Parathyroid adenoma (tissue), 2 donors: ENCODE data around the gene OR52E2.

Source experiments
- H2AFZ ChIP-seq: fragments of 300-600 bp; sonication (generic); one replicate; pipeline ENCODE4 v1.7.0; 2017; ENCODE audit warnings: antibody characterized with exemption, mild to moderate bottlenecking
- H3K27ac ChIP-seq: fragments of 300-600 bp; sonication (generic); one replicate; pipeline ENCODE4 v1.7.0; 2017
- H3K27me3 ChIP-seq: fragments of 300-600 bp; sonication (generic); one replicate; pipeline ENCODE4 v1.7.0; 2017; ENCODE audit warnings: low read length; ENCODE audit not compliant: control insufficient read depth, insufficient read depth
- H3K36me3 ChIP-seq: fragments of 300-600 bp; sonication (generic); one replicate; pipeline ENCODE4 v1.7.0; 2017; ENCODE audit warnings: low read length; ENCODE audit not compliant: control insufficient read depth, insufficient read depth
- H3K4me1 ChIP-seq: fragments of 300-600 bp; sonication (generic); one replicate; pipeline ENCODE4 v1.7.0; 2017; ENCODE audit warnings: control low read depth
- H3K4me2 ChIP-seq: fragments of 300-600 bp; sonication (generic); one replicate; pipeline ENCODE4 v1.7.0; 2017; ENCODE audit warnings: low read length
- H3K4me3 ChIP-seq: fragments of 300-600 bp; sonication (generic); one replicate; pipeline ENCODE4 v1.7.0; 2017; ENCODE audit warnings: low read depth, low read length
- H3K79me2 ChIP-seq: fragments of 300-600 bp; sonication (generic); one replicate; pipeline ENCODE4 v1.7.0; 2017; ENCODE audit warnings: control low read depth
- H3K9ac ChIP-seq: fragments of 300-600 bp; sonication (generic); one replicate; pipeline ENCODE4 v1.7.0; 2017; ENCODE audit warnings: mild to moderate bottlenecking
- H3K9me3 ChIP-seq: fragments of 300-600 bp; sonication (generic); one replicate; pipeline ENCODE4 v1.7.0; 2017; ENCODE audit warnings: low read length; ENCODE audit not compliant: control insufficient read depth
- TF ChIP-seq, protein P1 (sequence below): fragments of 300-600 bp; sonication (generic); IDR thresholded peaks from one replicate; pipeline ENCODE4 v1.7.0; 2017; ENCODE audit warnings: antibody characterized with exemption, mild to moderate bottlenecking
- donor health status: primary hyperparathyroidism.

Gene OR52E2

DNA sequence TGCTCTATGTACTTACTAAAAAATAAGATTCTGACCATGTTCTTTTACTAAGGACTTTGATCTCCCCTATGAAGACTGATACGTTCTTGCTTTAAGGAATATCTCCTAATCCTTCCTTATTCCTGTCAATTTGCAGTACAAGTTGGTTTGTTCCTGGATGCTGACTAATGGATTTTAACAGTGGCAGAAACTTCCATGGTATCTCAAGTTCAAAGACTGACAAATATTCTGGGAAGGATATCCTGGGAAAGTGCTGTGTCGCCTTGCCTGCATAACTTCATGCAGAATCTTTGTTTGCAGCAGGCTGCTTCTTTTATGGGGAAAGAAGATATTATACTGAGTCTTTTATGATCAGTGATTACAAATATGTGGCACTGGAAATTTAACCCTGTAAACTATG lies 21.5 kb downstream of the OR52E2 start:
- Histone ChIP-seq H3K79me2 (no peaks in the 10 kb centered on the region), H2AFZ (no peak overlapping the region), H3K36me3 (no peaks in the 10 kb centered on the region), H3K9me3 (no peaks in the 10 kb centered on the region), H3K4me1 (no peaks in the 10 kb centered on the region), H3K4me3 (no peak overlapping the region), H3K27ac (no peak overlapping the region), H3K9ac (no peak overlapping the region), H3K27me3 (no peaks in the 10 kb centered on the region), H3K4me2 (no peak overlapping the region)
- TF ChIP-seq, protein P1, sequence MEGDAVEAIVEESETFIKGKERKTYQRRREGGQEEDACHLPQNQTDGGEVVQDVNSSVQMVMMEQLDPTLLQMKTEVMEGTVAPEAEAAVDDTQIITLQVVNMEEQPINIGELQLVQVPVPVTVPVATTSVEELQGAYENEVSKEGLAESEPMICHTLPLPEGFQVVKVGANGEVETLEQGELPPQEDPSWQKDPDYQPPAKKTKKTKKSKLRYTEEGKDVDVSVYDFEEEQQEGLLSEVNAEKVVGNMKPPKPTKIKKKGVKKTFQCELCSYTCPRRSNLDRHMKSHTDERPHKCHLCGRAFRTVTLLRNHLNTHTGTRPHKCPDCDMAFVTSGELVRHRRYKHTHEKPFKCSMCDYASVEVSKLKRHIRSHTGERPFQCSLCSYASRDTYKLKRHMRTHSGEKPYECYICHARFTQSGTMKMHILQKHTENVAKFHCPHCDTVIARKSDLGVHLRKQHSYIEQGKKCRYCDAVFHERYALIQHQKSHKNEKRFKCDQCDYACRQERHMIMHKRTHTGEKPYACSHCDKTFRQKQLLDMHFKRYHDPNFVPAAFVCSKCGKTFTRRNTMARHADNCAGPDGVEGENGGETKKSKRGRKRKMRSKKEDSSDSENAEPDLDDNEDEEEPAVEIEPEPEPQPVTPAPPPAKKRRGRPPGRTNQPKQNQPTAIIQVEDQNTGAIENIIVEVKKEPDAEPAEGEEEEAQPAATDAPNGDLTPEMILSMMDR = no peak

DNA sequence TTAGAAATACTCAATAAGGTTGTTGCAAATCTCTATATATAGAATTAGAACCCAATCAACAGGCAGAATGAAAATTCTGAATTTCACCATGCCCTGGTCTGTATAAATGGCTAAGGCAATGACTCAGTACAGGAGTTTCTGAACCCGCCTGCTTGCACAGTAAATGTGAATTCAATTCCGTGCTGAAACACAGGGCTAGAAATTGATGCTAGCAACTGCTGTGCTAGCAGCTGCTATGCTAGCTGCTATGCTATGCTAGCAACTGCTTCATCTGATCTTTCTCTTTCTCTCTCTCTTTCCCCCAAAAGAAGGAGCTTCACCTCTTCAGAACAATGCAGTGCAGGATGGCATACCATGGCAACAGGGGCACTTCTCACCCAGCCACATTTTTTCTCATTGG lies 22.8 kb downstream of the OR52E2 start:
- H3K4me1 ChIP-seq = no peaks in the 10 kb centered on the region
- H3K27me3 ChIP-seq = no peaks in the 10 kb centered on the region
- H3K79me2 ChIP-seq = no peaks in the 10 kb centered on the region
- no peak overlapping the region for H3K9ac ChIP-seq
- TF ChIP-seq, protein P1 = no peak
- no peak overlapping the region for H3K4me2 ChIP-seq
- H3K36me3 ChIP-seq = no peaks in the 10 kb centered on the region
- no peak overlapping the region for H3K27ac ChIP-seq
- H2AFZ ChIP-seq = no peak overlapping the region
- H3K9me3 ChIP-seq = no peaks in the 10 kb centered on the region
- H3K4me3 ChIP-seq = no peak overlapping the region

DNA sequence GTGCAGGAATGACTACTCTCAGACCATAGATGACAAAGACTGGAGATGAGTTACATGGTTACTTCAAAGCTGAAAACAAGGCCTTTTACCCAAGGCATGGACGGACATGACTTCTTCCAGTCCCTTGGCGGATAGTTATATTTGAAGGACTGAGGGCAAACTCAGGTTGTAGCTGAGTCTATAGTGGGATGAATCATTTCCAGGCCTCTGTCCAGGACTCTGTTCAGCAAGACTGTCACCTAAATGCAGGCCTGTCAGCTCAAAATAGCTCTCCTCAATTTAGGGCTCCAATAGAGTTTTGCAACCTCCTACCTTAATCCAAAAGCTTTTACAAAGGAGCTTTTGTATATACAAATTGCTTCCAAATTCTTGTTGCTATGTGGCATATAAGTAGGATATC lies 37.4 kb downstream of the OR52E2 start:
- Histone ChIP-seq H2AFZ (no peak overlapping the region), H3K27ac (no peak overlapping the region), H3K4me3 (no peak overlapping the region), H3K9ac (no peak overlapping the region), H3K4me1 (no peaks in the 10 kb centered on the region), H3K9me3 (no peaks in the 10 kb centered on the region), H3K4me2 (no peak overlapping the region), H3K36me3 (no peaks in the 10 kb centered on the region), H3K27me3 (no peaks in the 10 kb centered on the region), H3K79me2 (no peaks in the 10 kb centered on the region)
- TF ChIP-seq, protein P1 = no peak

DNA sequence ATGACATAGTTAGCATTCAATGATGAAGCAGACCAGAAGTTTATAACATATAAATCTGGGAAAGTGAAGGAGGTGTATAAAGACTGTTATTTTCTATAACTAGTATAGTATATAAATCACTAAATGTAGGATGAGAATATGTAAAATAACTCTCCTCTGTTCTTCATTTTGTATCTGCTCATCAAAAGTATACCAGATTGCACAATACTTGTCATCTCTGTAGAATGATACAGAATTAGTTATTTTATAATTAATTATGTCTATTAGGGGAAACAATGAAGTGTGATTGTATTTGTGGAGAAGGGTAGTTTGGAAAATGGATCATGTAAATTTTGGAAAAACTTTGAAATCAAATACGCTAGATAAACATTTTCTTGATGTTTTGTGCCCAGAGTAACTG lies 46.4 kb downstream of the OR52E2 start:
- no peaks in the 10 kb centered on the region for H3K4me1 ChIP-seq
- H3K36me3 ChIP-seq = no peaks in the 10 kb centered on the region
- H3K4me2 ChIP-seq = no peak overlapping the region
- H3K9me3 ChIP-seq = no peaks in the 10 kb centered on the region
- H3K4me3 ChIP-seq = no peak overlapping the region
- no peaks in the 10 kb centered on the region for H3K27me3 ChIP-seq
- no peak overlapping the region for H3K9ac ChIP-seq
- H3K27ac ChIP-seq = no peak overlapping the region
- no peak overlapping the region for H2AFZ ChIP-seq
- TF ChIP-seq, protein P1 = no peak
- H3K79me2 ChIP-seq = no peaks in the 10 kb centered on the region

DNA sequence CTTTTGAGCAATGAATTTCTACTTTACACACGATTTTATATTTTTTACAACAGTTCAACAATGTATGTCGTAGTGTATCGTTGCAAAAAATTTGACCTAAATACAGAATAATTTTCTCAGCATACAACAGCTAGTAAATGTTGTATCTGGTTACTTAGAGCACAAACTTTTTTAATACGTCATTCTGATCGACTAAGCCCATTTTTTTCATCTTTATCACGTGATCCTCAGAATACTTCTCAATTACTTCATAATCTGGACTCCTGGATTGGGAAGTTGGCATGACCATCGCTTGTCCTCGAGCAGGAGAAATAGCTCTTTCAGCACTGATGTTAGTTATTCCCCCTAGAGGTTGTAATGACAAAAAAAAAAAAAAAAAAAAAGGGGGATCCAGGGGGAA lies 48.2 kb downstream of the OR52E2 start:
- Histone ChIP-seq H3K27me3 (no peaks in the 10 kb centered on the region), H3K79me2 (no peaks in the 10 kb centered on the region), H3K4me1 (no peaks in the 10 kb centered on the region), H2AFZ (no peak overlapping the region), H3K9ac (no peak overlapping the region), H3K4me3 (no peak overlapping the region), H3K9me3 (no peaks in the 10 kb centered on the region), H3K36me3 (no peaks in the 10 kb centered on the region), H3K4me2 (no peak overlapping the region), H3K27ac (no peak overlapping the region)
- TF ChIP-seq, protein P1 = no peak
